PC-3 (cell line): ENCODE data around the gene BSN. TPM values are rescaled to one million over a fixed set of nuclear protein-coding genes. Genes with fewer than 3 reads are reported as not detected.

Source experiments
- ATAC-seq: fragments of 200-7000 bp; cut with Tn5 transposase; 2 replicates; pipeline ENCODE4 v1.9.1; 2020; ENCODE audit warnings: mild to moderate bottlenecking, moderate library complexity
- BruUV-seq: library from RNA; stranded (reverse); fragments of 400-500 nt; replicated peaks from 2 replicates; lab custom pipeline; 2021; lab: Mats Ljungman, UMichigan
- CTCF ChIA-PET: fragments of 300-600 bp; sonication (Branson Sonifier 250); formaldehyde crosslinking; loops from one replicate; lab custom pipeline; 2022; ENCODE audit warnings: antibody characterized with exemption; lab: Charles Lee
- POLR2A ChIA-PET: fragments of 300-600 bp; sonication (Branson Sonifier 250); formaldehyde crosslinking; loops from one replicate; lab custom pipeline; 2022; ENCODE audit warnings: antibody characterized with exemption; ENCODE audit not compliant: unreplicated experiment; lab: Charles Lee
- DNase-seq: peaks from one replicate; pipeline ENCODE4 v3.0.0-alpha.2; 2015
- H2AFZ ChIP-seq: fragments of 300-600 bp; sonication (generic); 2 replicates; pipeline ENCODE4 v1.6.0; 2016; ENCODE audit warnings: antibody characterized with exemption, low read length
- H3F3A ChIP-seq: fragments of 300-600 bp; sonication (generic); one replicate; pipeline ENCODE4 v1.6.0; 2017; ENCODE audit warnings: antibody characterized with exemption, low read length, control low read depth, mild to moderate bottlenecking; ENCODE audit not compliant: unreplicated experiment
- H3K27ac ChIP-seq: fragments of 300-600 bp; sonication (generic); 2 replicates; pipeline ENCODE4 v1.5.1; 2016; ENCODE audit warnings: mild to moderate bottlenecking, low read length
- H3K27me3 ChIP-seq: fragments of 300-600 bp; sonication (generic); 2 replicates; pipeline ENCODE4 v1.6.1; 2016; ENCODE audit warnings: low read length, mixed read lengths
- H3K36me3 ChIP-seq: fragments of 300-600 bp; sonication (generic); 2 replicates; pipeline ENCODE4 v1.6.1; 2016; ENCODE audit warnings: low read depth, mixed run types, low read length, mixed read lengths
- H3K4me1 ChIP-seq: fragments of 300-600 bp; sonication (generic); 2 replicates; pipeline ENCODE4 v1.5.1; 2016; ENCODE audit warnings: low read length; ENCODE audit not compliant: insufficient read depth
- H3K4me2 ChIP-seq: fragments of 300-600 bp; sonication (generic); 2 replicates; pipeline ENCODE4 v1.6.0; 2016; ENCODE audit warnings: low read length
- H3K4me3 ChIP-seq: fragments of 300-600 bp; sonication (generic); 2 replicates; pipeline ENCODE4 v1.5.1; 2016; ENCODE audit warnings: mild to moderate bottlenecking, low read length, mixed read lengths
- H3K79me2 ChIP-seq: fragments of 300-600 bp; sonication (generic); 2 replicates; pipeline ENCODE4 v1.6.1; 2017; ENCODE audit warnings: low read length, mixed read lengths
- H3K9ac ChIP-seq: fragments of 300-600 bp; sonication (generic); 2 replicates; pipeline ENCODE4 v1.6.0; 2016; ENCODE audit warnings: mild to moderate bottlenecking, low read length
- H3K9me2 ChIP-seq: fragments of 300-600 bp; sonication (generic); replicated peaks from 2 replicates; pipeline ENCODE4 v1.6.1; 2016; ENCODE audit warnings: mixed run types, low read length, mixed read lengths
- H3K9me3 ChIP-seq: fragments of 300-600 bp; sonication (generic); 2 replicates; pipeline ENCODE4 v1.6.1; 2016; ENCODE audit warnings: low read length, mixed read lengths
- H4K20me1 ChIP-seq: fragments of 300-600 bp; sonication (generic); 2 replicates; pipeline ENCODE4 v1.6.1; 2016; ENCODE audit warnings: low read length, mixed read lengths
- EZH2 ChIP-seq: fragments of 300-600 bp; sonication (generic); IDR thresholded peaks from one replicate; pipeline ENCODE4 v1.6.1; 2017; ENCODE audit warnings: antibody characterized with exemption, mild to moderate bottlenecking, low read length; ENCODE audit not compliant: unreplicated experiment
- EZH2phosphoT487 ChIP-seq: fragments of 300-600 bp; sonication (generic); IDR thresholded peaks from 2 replicates; pipeline ENCODE4 v1.6.1; 2018; ENCODE audit warnings: mild to moderate bottlenecking, antibody characterized with exemption, low read length, borderline replicate concordance
- intact Hi-C: fragments of 100-400 bp; cut with micrococcal nuclease; formaldehyde crosslinking; loops from 2 replicates; pipeline ENCODE4 v1.9.0; 2023
- total RNA-seq: library from RNA; depleted of rRNA; stranded (reverse); fragments of >200 nt; gene quantifications from 2 replicates; pipeline ENCODE4 v1.2.3, GENCODE V29; 2014
- TF ChIP-seq, protein P1 (sequence below): fragments of 300-600 bp; sonication (generic); conservative IDR thresholded peaks from 2 replicates; pipeline ENCODE4 v1.5.1; 2017; ENCODE audit warnings: antibody characterized with exemption, low read depth, mild to moderate bottlenecking, low read length

Gene BSN
- total RNA-seq, 1 experiment from 2014 or later, result 0.80 TPM

DNA sequence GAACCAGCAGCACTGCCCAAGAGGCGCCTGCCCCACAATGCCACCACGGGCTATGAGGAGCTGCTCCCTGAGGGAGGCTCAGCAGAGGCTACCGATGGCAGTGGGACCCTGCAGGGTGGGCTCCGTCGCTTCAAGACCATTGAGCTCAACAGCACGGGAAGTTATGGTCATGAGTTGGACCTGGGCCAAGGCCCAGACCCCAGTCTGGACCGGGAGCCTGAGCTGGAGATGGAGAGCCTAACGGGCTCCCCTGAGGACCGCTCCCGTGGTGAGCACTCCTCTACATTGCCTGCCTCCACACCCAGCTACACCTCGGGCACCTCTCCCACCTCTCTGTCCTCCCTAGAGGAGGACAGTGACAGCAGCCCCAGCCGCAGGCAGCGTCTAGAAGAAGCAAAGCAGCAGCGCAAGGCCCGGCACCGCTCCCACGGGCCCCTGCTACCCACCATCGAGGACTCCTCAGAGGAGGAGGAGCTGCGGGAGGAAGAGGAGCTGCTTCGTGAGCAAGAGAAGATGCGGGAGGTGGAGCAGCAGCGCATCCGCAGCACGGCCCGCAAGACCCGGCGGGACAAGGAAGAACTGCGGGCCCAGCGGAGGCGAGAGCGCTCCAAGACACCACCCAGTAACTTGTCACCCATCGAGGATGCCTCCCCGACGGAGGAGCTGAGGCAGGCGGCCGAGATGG lies 98.1 kb downstream of the BSN start:
- intact Hi-C loops, result no loop called here

DNA sequence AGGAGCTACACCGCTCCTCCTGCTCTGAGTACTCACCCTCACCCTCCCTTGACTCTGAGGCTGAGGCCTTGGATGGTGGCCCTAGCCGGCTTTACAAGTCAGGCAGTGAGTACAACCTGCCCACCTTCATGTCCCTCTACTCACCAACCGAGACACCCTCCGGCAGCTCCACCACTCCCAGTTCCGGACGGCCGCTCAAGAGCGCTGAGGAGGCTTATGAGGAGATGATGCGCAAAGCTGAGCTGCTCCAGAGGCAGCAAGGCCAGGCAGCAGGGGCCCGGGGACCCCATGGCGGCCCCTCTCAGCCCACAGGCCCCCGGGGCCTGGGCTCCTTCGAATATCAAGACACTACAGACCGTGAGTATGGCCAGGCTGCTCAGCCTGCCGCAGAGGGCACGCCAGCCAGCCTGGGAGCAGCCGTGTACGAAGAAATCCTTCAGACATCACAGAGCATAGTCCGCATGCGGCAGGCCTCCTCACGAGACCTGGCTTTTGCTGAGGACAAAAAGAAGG lies 98.7 kb downstream of the BSN start:
- Histone ChIP-seq H3K4me2 (no peak overlapping the region), H3K4me1 (peaks cover under 1% of the 10 kb centered on the region; the same call in 1 of the 2 replicates), H3K36me3 (no peaks in the 10 kb centered on the region), H2AFZ (no peak overlapping the region), H3K9ac (no peak overlapping the region), H3K4me3 (no peak overlapping the region), H4K20me1 (no peaks in the 10 kb centered on the region), H3F3A (no peaks in the 10 kb centered on the region), H3K27me3 (no peaks in the 10 kb centered on the region), H3K9me3 (no peaks in the 10 kb centered on the region), H3K79me2 (no peaks in the 10 kb centered on the region), H3K9me2 (no peaks in the 10 kb centered on the region), H3K27ac (no peak overlapping the region)
- intact Hi-C loops, result no loop called here
- ATAC-seq (no peak), DNase-seq (no peak)
- TF ChIP-seq EZH2 (no peak), EZH2phosphoT487 (no peak)
- TF ChIP-seq, protein P1, sequence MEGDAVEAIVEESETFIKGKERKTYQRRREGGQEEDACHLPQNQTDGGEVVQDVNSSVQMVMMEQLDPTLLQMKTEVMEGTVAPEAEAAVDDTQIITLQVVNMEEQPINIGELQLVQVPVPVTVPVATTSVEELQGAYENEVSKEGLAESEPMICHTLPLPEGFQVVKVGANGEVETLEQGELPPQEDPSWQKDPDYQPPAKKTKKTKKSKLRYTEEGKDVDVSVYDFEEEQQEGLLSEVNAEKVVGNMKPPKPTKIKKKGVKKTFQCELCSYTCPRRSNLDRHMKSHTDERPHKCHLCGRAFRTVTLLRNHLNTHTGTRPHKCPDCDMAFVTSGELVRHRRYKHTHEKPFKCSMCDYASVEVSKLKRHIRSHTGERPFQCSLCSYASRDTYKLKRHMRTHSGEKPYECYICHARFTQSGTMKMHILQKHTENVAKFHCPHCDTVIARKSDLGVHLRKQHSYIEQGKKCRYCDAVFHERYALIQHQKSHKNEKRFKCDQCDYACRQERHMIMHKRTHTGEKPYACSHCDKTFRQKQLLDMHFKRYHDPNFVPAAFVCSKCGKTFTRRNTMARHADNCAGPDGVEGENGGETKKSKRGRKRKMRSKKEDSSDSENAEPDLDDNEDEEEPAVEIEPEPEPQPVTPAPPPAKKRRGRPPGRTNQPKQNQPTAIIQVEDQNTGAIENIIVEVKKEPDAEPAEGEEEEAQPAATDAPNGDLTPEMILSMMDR, result no peak
- CTCF ChIA-PET, result no interaction called here
- BruUV-seq, result no TSS peak
- POLR2A ChIA-PET, result no interaction called here

More for the DNA sequence above, 98.1 kb downstream of the BSN start:
- no peaks in the 10 kb centered on the region for H3K9me2 ChIP-seq
- H3K79me2 ChIP-seq, result no peaks in the 10 kb centered on the region
- H3K27ac ChIP-seq, result no peak overlapping the region
- no peaks in the 10 kb centered on the region for H3K27me3 ChIP-seq
- BruUV-seq, result no TSS peak
- no peaks in the 10 kb centered on the region for H4K20me1 ChIP-seq
- DNase-seq (no peak), ATAC-seq (no peak)
- no peak overlapping the region for H2AFZ ChIP-seq
- peaks cover 5% of the 10 kb centered on the region; the same call in 1 of the 2 replicates for H3K4me1 ChIP-seq
- POLR2A ChIA-PET, result interaction anchor here (0.6 kb wide), 1 partner anchor 1833 kb away, joined by 3 read pairs; no protein-coding TSS in a partner anchor
- CTCF ChIA-PET, result no interaction called here
- H3K9me3 ChIP-seq, result no peaks in the 10 kb centered on the region
- no peak overlapping the region for H3K4me2 ChIP-seq
- H3F3A ChIP-seq, result no peaks in the 10 kb centered on the region
- H3K4me3 ChIP-seq, result no peak overlapping the region
- no peak overlapping the region for H3K9ac ChIP-seq
- no peak for TF ChIP-seq EZH2
- TF ChIP-seq, protein P1, result no peak
- TF ChIP-seq EZH2phosphoT487, result no peak
- no peaks in the 10 kb centered on the region for H3K36me3 ChIP-seq

DNA sequence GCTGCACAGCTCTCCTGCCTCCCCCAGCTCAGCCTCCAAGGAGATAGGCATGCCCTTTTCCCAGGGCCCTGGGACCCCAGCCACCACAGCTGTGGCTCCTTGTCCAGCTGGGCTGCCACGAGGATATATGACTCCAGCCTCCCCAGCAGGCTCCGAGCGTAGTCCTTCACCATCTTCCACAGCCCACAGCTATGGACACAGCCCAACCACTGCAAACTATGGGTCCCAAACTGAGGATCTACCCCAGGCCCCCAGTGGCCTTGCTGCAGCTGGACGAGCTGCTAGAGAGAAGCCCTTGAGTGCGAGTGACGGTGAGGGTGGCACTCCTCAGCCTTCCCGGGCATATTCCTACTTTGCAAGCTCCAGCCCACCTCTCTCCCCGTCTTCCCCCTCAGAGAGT lies 99.3 kb downstream of the BSN start:
- CTCF ChIA-PET, result no interaction called here

More for the DNA sequence above, 99.3 kb downstream of the BSN start:
- ATAC-seq, result no peak
- TF ChIP-seq EZH2phosphoT487 (no peak), EZH2 (no peak)
- TF ChIP-seq, protein P1, result no peak
- Histone ChIP-seq H2AFZ (no peak overlapping the region), H4K20me1 (no peaks in the 10 kb centered on the region), H3F3A (no peaks in the 10 kb centered on the region), H3K9ac (no peak overlapping the region), H3K27me3 (no peaks in the 10 kb centered on the region), H3K9me2 (no peaks in the 10 kb centered on the region), H3K4me2 (no peak overlapping the region), H3K36me3 (no peaks in the 10 kb centered on the region), H3K9me3 (no peaks in the 10 kb centered on the region), H3K27ac (no peak overlapping the region), H3K79me2 (no peaks in the 10 kb centered on the region), H3K4me1 (no peaks in the 10 kb centered on the region), H3K4me3 (no peak overlapping the region)
- intact Hi-C loops, result no loop called here
- no TSS peak for BruUV-seq
- no peak for DNase-seq
- POLR2A ChIA-PET, result no interaction called here
